Measurements from ENCODE around the gene GRIN1. TPM values are rescaled to one million over a fixed set of nuclear protein-coding genes. Genes with fewer than 3 reads are reported as not detected.

GRIN1 gene
- total and polyA plus RNA-seq, 2 of the 13 experiments (the other 11 are each of a cell fraction or from before 2014, with no cell fraction given): 0.13 TPM; not detected in 1

- no peak for TF ChIP-seq SATB2 (CRISPR knock-in tag; IDR thresholded peaks at IDR 0.05)
- no peak for TF ChIP-seq LRRFIP1 (CRISPR knock-in tag; conservative IDR thresholded peaks at IDR 0.05)
- TF ChIP-seq SRF (IDR thresholded peaks at IDR 0.05; ENCODE audit: low read depth, low read length): no peak
- TF ChIP-seq ZNF720 (CRISPR knock-in tag; IDR thresholded peaks at IDR 0.05): no peak
- TF ChIP-seq NFYC (CRISPR knock-in tag; IDR thresholded peaks at IDR 0.05): 0 out of 2 replicates have a peak, but pooled peaks have one; percentile 18
- TF ChIP-seq ZNF335 (CRISPR knock-in tag; IDR thresholded peaks at IDR 0.05): no peak
- no peak for TF ChIP-seq SIX1 (CRISPR knock-in tag; IDR thresholded peaks at IDR 0.05; ENCODE audit: borderline replicate concordance)
- peak; percentile 80 for TF ChIP-seq AGO2 (optimal IDR thresholded peaks at IDR 0.05; ENCODE audit: low read depth, low read length)
- 0 out of 2 replicates have a peak, but pooled peaks have one; percentile 51 for TF ChIP-seq SIN3A (IDR thresholded peaks at IDR 0.05; ENCODE audit: borderline replicate concordance, low read depth, low read length)
- no peak for TF ChIP-seq ZNF564 (CRISPR knock-in tag; IDR thresholded peaks at IDR 0.05)
- TF ChIP-seq GATA4 (IDR thresholded peaks at IDR 0.05; ENCODE audit: borderline replicate concordance, low read depth): no peak
- no peak for TF ChIP-seq ZNF605 (CRISPR knock-in tag; IDR thresholded peaks at IDR 0.05)
- TF ChIP-seq RNF2 (conservative IDR thresholded peaks at IDR 0.05; ENCODE audit: low read depth): no peak
- TF ChIP-seq, protein P1, sequence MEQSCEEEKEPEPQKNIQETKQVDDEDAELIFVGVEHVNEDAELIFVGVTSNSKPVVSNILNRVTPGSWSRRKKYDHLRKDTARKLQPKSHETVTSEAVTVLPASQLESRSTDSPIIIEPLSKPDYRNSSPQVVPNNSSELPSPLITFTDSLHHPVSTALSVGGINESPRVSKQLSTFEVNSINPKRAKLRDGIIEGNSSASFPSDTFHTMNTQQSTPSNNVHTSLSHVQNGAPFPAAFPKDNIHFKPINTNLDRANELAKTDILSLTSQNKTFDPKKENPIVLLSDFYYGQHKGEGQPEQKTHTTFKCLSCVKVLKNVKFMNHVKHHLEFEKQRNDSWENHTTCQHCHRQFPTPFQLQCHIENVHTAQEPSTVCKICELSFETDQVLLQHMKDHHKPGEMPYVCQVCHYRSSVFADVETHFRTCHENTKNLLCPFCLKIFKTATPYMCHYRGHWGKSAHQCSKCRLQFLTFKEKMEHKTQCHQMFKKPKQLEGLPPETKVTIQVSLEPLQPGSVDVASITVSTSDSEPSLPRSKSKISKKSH (CRISPR knock-in tag; IDR thresholded peaks at IDR 0.05; ENCODE audit: borderline replicate concordance): no peak
- peak; percentile 45; the same call in 1 of the 2 replicates for TF ChIP-seq SNAI1 (CRISPR knock-in tag; IDR thresholded peaks at IDR 0.05; ENCODE audit: borderline replicate concordance)
- no peak for TF ChIP-seq GPN1 (CRISPR knock-in tag; IDR thresholded peaks at IDR 0.05; ENCODE audit: borderline replicate concordance)
- TF ChIP-seq NPAS2 (CRISPR knock-in tag; IDR thresholded peaks at IDR 0.05; ENCODE audit: borderline replicate concordance): no peak
- no peak for TF ChIP-seq PHF20 (CRISPR knock-in tag; IDR thresholded peaks at IDR 0.05)
- no peak for TF ChIP-seq ZBTB21 (CRISPR knock-in tag; IDR thresholded peaks at IDR 0.05)
- TF ChIP-seq, protein P2, sequence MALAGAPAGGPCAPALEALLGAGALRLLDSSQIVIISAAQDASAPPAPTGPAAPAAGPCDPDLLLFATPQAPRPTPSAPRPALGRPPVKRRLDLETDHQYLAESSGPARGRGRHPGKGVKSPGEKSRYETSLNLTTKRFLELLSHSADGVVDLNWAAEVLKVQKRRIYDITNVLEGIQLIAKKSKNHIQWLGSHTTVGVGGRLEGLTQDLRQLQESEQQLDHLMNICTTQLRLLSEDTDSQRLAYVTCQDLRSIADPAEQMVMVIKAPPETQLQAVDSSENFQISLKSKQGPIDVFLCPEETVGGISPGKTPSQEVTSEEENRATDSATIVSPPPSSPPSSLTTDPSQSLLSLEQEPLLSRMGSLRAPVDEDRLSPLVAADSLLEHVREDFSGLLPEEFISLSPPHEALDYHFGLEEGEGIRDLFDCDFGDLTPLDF (CRISPR knock-in tag; IDR thresholded peaks at IDR 0.05): no peak
- TF ChIP-seq KLF11 (CRISPR knock-in tag; IDR thresholded peaks at IDR 0.05): no peak
- no peak for TF ChIP-seq RNF219 (CRISPR knock-in tag; IDR thresholded peaks at IDR 0.05)
- TF ChIP-seq MAFF (IDR thresholded peaks at IDR 0.05; ENCODE audit: low read depth, low read length): no peak
These were observed 59.3 kb downstream of the GRIN1 start (continued) for GRCh38 chr9:137198051-137198901.

Measured in HepG2 (cell line).